H9 (cell line): ENCODE results near the gene FBXO42. TPM values are rescaled to one million over a fixed set of nuclear protein-coding genes. Genes with fewer than 3 reads are reported as not detected.

Experiments used
- DNase-seq: peaks from one replicate; pipeline ENCODE4 v3.0.0-alpha.2; 2017
- H2AFZ ChIP-seq: one replicate; pipeline ENCODE4 v1.6.1; 2013; ENCODE audit warnings: mild to moderate bottlenecking, low read length, control low read depth, moderate library complexity
- H2AK5ac ChIP-seq: 2 replicates; pipeline ENCODE4 v1.6.1; 2013; ENCODE audit warnings: low read length, control low read depth, mixed read lengths; ENCODE audit not compliant: insufficient read length
- H2BK120ac ChIP-seq: one replicate; pipeline ENCODE4 v1.6.1; 2013; ENCODE audit warnings: low read depth, mild to moderate bottlenecking, low read length, control low read depth, inconsistent platforms; ENCODE audit not compliant: poor library complexity, severe bottlenecking
- H2BK12ac ChIP-seq: 2 replicates; pipeline ENCODE4 v1.6.1; 2013; ENCODE audit warnings: low read length, control low read depth, mixed read lengths, low read depth; ENCODE audit not compliant: insufficient read length
- H2BK15ac ChIP-seq: 2 replicates; pipeline ENCODE4 v1.6.1; 2013; ENCODE audit warnings: low read depth, low read length, control low read depth
- H2BK20ac ChIP-seq: one replicate; pipeline ENCODE4 v1.6.1; 2013; ENCODE audit warnings: low read depth, mild to moderate bottlenecking, low read length, control low read depth, inconsistent platforms; ENCODE audit not compliant: poor library complexity, severe bottlenecking
- H2BK5ac ChIP-seq: 2 replicates; pipeline ENCODE4 v1.6.1; 2013; ENCODE audit warnings: low read length, control low read depth, mixed read lengths; ENCODE audit not compliant: insufficient read length
- H3K14ac ChIP-seq: 2 replicates; pipeline ENCODE4 v1.6.1; 2013; ENCODE audit warnings: low read length, control low read depth; ENCODE audit not compliant: insufficient read depth
- H3K18ac ChIP-seq: 2 replicates; pipeline ENCODE4 v1.6.1; 2013; ENCODE audit warnings: low read depth, mild to moderate bottlenecking, mixed read lengths, low read length, control low read depth; ENCODE audit not compliant: insufficient read length
- H3K23ac ChIP-seq: 2 replicates; pipeline ENCODE4 v1.6.1; 2013; ENCODE audit warnings: low read length, control low read depth, mixed read lengths, low read depth; ENCODE audit not compliant: insufficient read length
- H3K23me2 ChIP-seq: 2 replicates; pipeline ENCODE4 v1.6.1; 2013; ENCODE audit warnings: low read depth, mild to moderate bottlenecking, mixed read lengths, low read length, control low read depth; ENCODE audit not compliant: insufficient read length, poor library complexity, severe bottlenecking
- H3K27ac ChIP-seq: 2 replicates; pipeline ENCODE4 v1.5.1; 2013; ENCODE audit warnings: low read length, control low read depth, mixed read lengths, low read depth; ENCODE audit not compliant: insufficient read length
- H3K27me3 ChIP-seq: 2 replicates; pipeline ENCODE4 v1.6.1; 2013; ENCODE audit warnings: low read length, control low read depth, inconsistent platforms; ENCODE audit not compliant: insufficient read depth
- H3K4ac ChIP-seq: 2 replicates; pipeline ENCODE4 v1.6.1; 2013; ENCODE audit warnings: low read depth, mild to moderate bottlenecking, control low read depth, inconsistent platforms, low read length, moderate library complexity
- H3K4me1 ChIP-seq: 2 replicates; pipeline ENCODE4 v1.6.1; 2013; ENCODE audit warnings: low read length, control low read depth, inconsistent platforms; ENCODE audit not compliant: insufficient read depth
- H3K4me2 ChIP-seq: 2 replicates; pipeline ENCODE4 v1.6.1; 2013; ENCODE audit warnings: low read length, control low read depth, mixed read lengths; ENCODE audit not compliant: insufficient read length, insufficient read depth
- H3K56ac ChIP-seq: 2 replicates; pipeline ENCODE4 v1.6.1; 2013; ENCODE audit warnings: low read depth, mild to moderate bottlenecking, mixed read lengths, low read length, control low read depth; ENCODE audit not compliant: insufficient read length
- H3K79me1 ChIP-seq: 2 replicates; pipeline ENCODE4 v1.6.1; 2013; ENCODE audit warnings: low read depth, mild to moderate bottlenecking, moderate library complexity, low read length, control low read depth, inconsistent platforms; ENCODE audit not compliant: insufficient read depth, poor library complexity, severe bottlenecking
- H3K79me2 ChIP-seq: 2 replicates; pipeline ENCODE4 v1.6.1; 2013; ENCODE audit warnings: low read length, control low read depth, inconsistent platforms; ENCODE audit not compliant: insufficient read depth
- H3K9ac ChIP-seq: 2 replicates; pipeline ENCODE4 v1.6.1; 2013; ENCODE audit warnings: low read length, control low read depth, mixed read lengths; ENCODE audit not compliant: insufficient read length; ENCODE audit errors: extremely low read depth
- H3K9me3 ChIP-seq: one replicate; pipeline ENCODE4 v1.6.1; 2013; ENCODE audit warnings: low read depth, low read length, inconsistent platforms; ENCODE audit not compliant: control insufficient read depth
- H3T11ph ChIP-seq: one replicate; pipeline ENCODE4 v1.6.1; 2013; ENCODE audit warnings: mild to moderate bottlenecking, low read length, control low read depth, inconsistent platforms
- H4K20me1 ChIP-seq: one replicate; pipeline ENCODE4 v1.6.1; 2013; ENCODE audit not compliant: control insufficient read depth, insufficient read length, insufficient read depth
- H4K5ac ChIP-seq: 2 replicates; pipeline ENCODE4 v1.6.1; 2013; ENCODE audit warnings: low read depth, mild to moderate bottlenecking, mixed read lengths, low read length, control low read depth; ENCODE audit not compliant: insufficient read length
- H4K8ac ChIP-seq: replicated peaks from 2 replicates; pipeline ENCODE4 v1.6.1; 2013; ENCODE audit warnings: low read length, control low read depth, mixed read lengths, low read depth; ENCODE audit not compliant: insufficient read length
- H4K91ac ChIP-seq: 2 replicates; pipeline ENCODE4 v1.6.1; 2013; ENCODE audit warnings: low read depth, mild to moderate bottlenecking, moderate library complexity, mixed read lengths, low read length, control low read depth; ENCODE audit not compliant: insufficient read length
- H3K27ac Mint-ChIP-seq, 3 experiments: 2 replicates in 2 of 3; 3 replicates in 1 of 3; pipeline ENCODE4 v1.8.0; 2020 to 2021; ENCODE audit warnings: mixed read lengths in 3 of 3, mild to moderate bottlenecking in 1 of 3, moderate library complexity in 1 of 3
- H3K27me3 Mint-ChIP-seq: 2 replicates; pipeline ENCODE4 v1.8.0; 2021; ENCODE audit warnings: low read depth, mild to moderate bottlenecking, moderate library complexity, mixed read lengths
- H3K36me3 Mint-ChIP-seq, 3 experiments: 2 replicates in 2 of 3; 3 replicates in 1 of 3; pipeline ENCODE4 v1.8.0; 2020 to 2021; ENCODE audit warnings: low read depth in 3 of 3, mixed read lengths in 3 of 3; ENCODE audit not compliant: insufficient read depth in 1 of 3
- H3K4me1 Mint-ChIP-seq, 2 experiments: 2 replicates each; pipeline ENCODE4 v1.8.0; 2020; ENCODE audit warnings: mixed read lengths in 2 of 2
- H3K4me3 Mint-ChIP-seq, 2 experiments: 2 replicates in 1 of 2; 3 replicates in 1 of 2; pipeline ENCODE4 v1.8.0; 2020 to 2021; ENCODE audit warnings: mild to moderate bottlenecking in 2 of 2, mixed read lengths in 2 of 2, moderate library complexity in 1 of 2
- H3K9me3 Mint-ChIP-seq, 2 experiments: 2 replicates in 1 of 2; 3 replicates in 1 of 2; pipeline ENCODE4 v1.8.0; 2020; ENCODE audit warnings: mild to moderate bottlenecking in 2 of 2, mixed read lengths in 2 of 2, moderate library complexity in 1 of 2
- CTCF ChIP-seq: fragments of 200-600 bp; sonication (generic); conservative IDR thresholded peaks from 3 replicates; pipeline ENCODE4 v1.8.0; 2021; ENCODE audit warnings: antibody characterized with exemption, mild to moderate bottlenecking
- WGBS: extraction: QIAGEN DNeasy Blood & Tissue Kit; methylation state at CpG from one replicate; pipeline ENCODE4 v1.1.7; 2013; ENCODE audit warnings: missing lambda C conversion rate, low lambda C conversion rate, mixed read lengths; ENCODE audit not compliant: insufficient read length; ENCODE audit errors: extremely low coverage; 5-methylcytosine and 5-hydroxymethylcytosine counted together
- total RNA-seq: library from RNA; stranded (reverse); gene quantifications from 2 replicates; pipeline ENCODE4 v1.2.1, GENCODE V29; 2021

The FBXO42 gene
- total RNA-seq, 1 experiment from 2014 or later: 17.4 TPM

- Histone ChIP-seq H3K27me3 (no peaks in the 10 kb centered on the region), H3K79me1 (no peaks in the 10 kb centered on the region), H2BK15ac (no peak overlapping the region), H3K79me2 (no peaks in the 10 kb centered on the region), H3K9me3 (no peaks in the 10 kb centered on the region), H2AFZ (no peak overlapping the region), H3K4me2 (no peak overlapping the region), H3K23ac (no peak overlapping the region), H4K91ac (no peak overlapping the region), H2AK5ac (no peak overlapping the region), H2BK20ac (no peak overlapping the region), H4K8ac (no peak overlapping the region), H3K4me1 (no peaks in the 10 kb centered on the region), H3K27ac (no peak overlapping the region), H3K18ac (no peak overlapping the region), H3K14ac (no peak overlapping the region), H4K5ac (no peak overlapping the region), H3T11ph (no peak overlapping the region), H2BK12ac (no peak overlapping the region), H3K4ac (no peak overlapping the region), H3K56ac (no peak overlapping the region), H3K9ac (no peak overlapping the region), H4K20me1 (no peaks in the 10 kb centered on the region), H2BK5ac (no peak overlapping the region), H2BK120ac (no peak overlapping the region), H3K23me2 (no peaks in the 10 kb centered on the region)
- Mint-ChIP-seq H3K4me3 (no peak overlapping the region), H3K4me1 (peaks cover 4 to 8% of the 10 kb centered on the region in 2 experiments), H3K36me3 (peaks cover 0 to 9% (median 0%) of the 10 kb centered on the region in 3 experiments; a peak in 2 of 7 replicates), H3K9me3 (no peaks in the 10 kb centered on the region), H3K27ac (peak overlapping the region in 1 of 3 experiments; percentile 87; a peak in 1 of 7 replicates), H3K27me3 (no peaks in the 10 kb centered on the region)
- DNase-seq: peak; percentile 78
- WGBS: no CpG with 5 or more reads among the region's 8 CpGs
- TF ChIP-seq CTCF: peak; percentile 88
Observed at GRCh38 chr1:16243936-16244649, 108.2 kb downstream of the FBXO42 start.
